BE2C (cell line): ENCODE measurements around the gene TNIP3.
A peak's percentile ranks its signal among the peaks of the same experiment; 100 is the strongest.

ENCODE experiments used
- DNase-seq: peaks from one replicate; pipeline ENCODE4 v3.0.0-alpha.2; 2020
- H3K27me3 ChIP-seq: fragments of 250-450 bp; sonication (Bioruptor Pico); 2 replicates; pipeline ENCODE4 v1.5.1; 2020; ENCODE audit warnings: mild to moderate bottlenecking
- H3K36me3 ChIP-seq: fragments of 250-450 bp; sonication (Bioruptor Pico); 2 replicates; pipeline ENCODE4 v1.5.1; 2020; ENCODE audit warnings: mild to moderate bottlenecking
- H3K4me1 ChIP-seq: fragments of 250-450 bp; sonication (Bioruptor Pico); 2 replicates; pipeline ENCODE4 v1.5.1; 2020
- H3K4me3 ChIP-seq: 2 replicates; pipeline ENCODE4 v1.5.1; 2011; ENCODE audit warnings: low read depth, low read length
- H3K9me3 ChIP-seq: fragments of 250-450 bp; sonication (Bioruptor Pico); 2 replicates; pipeline ENCODE4 v1.5.1; 2020
- CTCF ChIP-seq: IDR thresholded peaks from 2 replicates; pipeline ENCODE4 v1.5.1; 2012; ENCODE audit warnings: mild to moderate bottlenecking, low read depth, low read length

The TNIP3 gene

DNA sequence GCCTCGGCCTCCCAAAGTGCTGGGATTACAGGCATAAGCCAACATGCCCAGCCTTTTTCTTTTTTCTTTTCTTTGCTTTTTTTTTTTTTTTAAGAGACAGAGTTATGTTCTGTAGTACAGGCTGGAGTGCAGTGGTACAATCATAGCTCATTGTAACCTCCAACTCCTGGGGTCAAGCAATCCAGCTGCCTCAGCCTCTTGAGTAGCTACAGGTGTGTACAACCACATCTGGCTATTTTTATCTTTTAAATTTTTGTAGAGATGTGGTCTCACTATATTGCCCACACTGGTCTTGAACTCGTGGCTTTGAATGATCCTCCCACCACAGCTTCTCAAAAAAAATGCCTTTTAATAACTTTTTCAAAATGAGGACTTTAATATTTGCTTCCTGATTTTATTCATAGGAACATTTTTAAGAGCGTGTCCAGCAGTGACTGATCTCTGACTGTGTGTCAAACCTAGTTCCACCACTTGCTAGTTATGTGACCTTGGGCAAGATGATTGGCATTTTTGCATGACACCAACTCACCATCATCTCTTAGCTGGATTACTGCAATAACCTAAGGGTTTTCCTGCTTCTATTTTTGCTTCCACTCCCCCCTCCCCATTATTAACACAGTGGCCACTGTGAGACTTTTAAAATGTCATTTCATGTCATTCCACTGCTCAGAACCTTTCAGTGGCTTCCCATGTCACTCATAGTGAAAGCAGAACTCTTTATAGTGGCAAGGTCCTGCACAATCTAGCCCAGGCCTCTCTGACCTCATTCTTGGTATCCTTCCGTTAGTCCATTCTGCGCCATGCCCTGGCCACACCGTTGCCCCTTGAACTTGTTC is 4.5 kb upstream of the TNIP3 start:
- Histone ChIP-seq H3K27me3 (no peaks in the 10 kb centered on the region; the same call in 1 of the 2 replicates), H3K4me3 (no peak overlapping the region), H3K4me1 (no peaks in the 10 kb centered on the region), H3K9me3 (no peaks in the 10 kb centered on the region), H3K36me3 (no peaks in the 10 kb centered on the region)
- no peak for TF ChIP-seq CTCF
- DNase-seq, result no peak

- Histone ChIP-seq H3K27me3 (no peaks in the 10 kb centered on the region; the same call in 1 of the 2 replicates), H3K36me3 (no peaks in the 10 kb centered on the region), H3K9me3 (no peaks in the 10 kb centered on the region), H3K4me1 (no peaks in the 10 kb centered on the region), H3K4me3 (no peak overlapping the region)
- no peak for TF ChIP-seq CTCF
- DNase-seq, result no peak
These were observed 2.9 kb upstream of the TNIP3 start for GRCh38 chr4:121166976-121167375.

GRCh38 chr4:121165206-121165605 is 1.1 kb upstream of the TNIP3 start:
- Histone ChIP-seq H3K4me1 (no peaks in the 10 kb centered on the region), H3K4me3 (no peak overlapping the region), H3K36me3 (no peaks in the 10 kb centered on the region), H3K27me3 (peaks cover 3% of the 10 kb centered on the region; the same call in 1 of the 2 replicates), H3K9me3 (no peaks in the 10 kb centered on the region)
- TF ChIP-seq CTCF, result no peak
- DNase-seq, result no peak

DNA sequence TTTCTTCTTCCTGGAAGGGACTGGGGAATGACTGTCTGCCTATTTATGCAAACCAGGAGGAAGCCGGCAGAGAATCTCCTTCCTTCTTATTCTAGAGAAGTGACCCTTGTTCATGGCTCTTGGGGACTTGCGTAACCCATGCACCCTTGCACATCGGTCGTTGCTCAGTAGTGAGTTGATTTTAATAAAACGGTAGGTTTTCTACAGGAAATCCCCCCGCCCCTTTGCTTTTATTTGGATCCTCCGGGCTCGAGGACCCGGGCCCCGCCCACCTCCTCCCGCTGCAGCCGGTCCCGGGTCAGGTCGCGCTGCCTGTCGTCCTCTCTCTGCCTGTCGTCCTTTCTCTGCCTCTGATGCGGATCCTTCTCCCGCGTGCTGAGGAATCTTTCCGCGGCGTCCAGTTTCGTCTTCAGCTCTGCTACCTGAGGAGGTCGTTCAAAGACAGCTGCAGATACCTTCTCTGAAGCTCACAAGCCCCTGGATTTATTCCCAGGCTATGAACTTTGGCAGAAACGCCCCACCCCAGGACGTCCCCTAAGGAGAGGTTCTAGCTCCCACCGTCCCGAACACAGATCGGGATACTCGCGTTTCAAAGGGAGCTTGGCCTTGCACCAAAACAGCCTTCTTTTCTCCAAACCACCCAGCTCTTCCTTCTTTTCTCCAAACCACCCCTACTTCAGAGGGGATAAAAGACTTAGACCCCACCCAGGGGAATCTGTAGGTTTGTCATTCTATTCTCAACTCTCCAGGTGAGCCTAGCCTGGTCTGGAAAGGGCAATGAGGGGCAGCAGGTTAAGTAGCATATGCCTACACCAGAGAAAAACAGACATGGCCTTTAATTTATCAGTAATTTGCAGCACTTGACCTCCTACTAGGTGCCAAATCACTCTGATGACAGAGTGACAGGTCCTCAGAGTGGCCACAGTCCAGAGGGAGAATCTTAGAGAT is 7.0 kb downstream of the TNIP3 start:
- Histone ChIP-seq H3K4me3 (peak overlapping the region; percentile 49), H3K27me3 (peaks cover 28% of the 10 kb centered on the region), H3K36me3 (no peaks in the 10 kb centered on the region), H3K9me3 (no peaks in the 10 kb centered on the region), H3K4me1 (no peaks in the 10 kb centered on the region)
- TF ChIP-seq CTCF, result no peak
- peak; percentile 22 for DNase-seq

DNA sequence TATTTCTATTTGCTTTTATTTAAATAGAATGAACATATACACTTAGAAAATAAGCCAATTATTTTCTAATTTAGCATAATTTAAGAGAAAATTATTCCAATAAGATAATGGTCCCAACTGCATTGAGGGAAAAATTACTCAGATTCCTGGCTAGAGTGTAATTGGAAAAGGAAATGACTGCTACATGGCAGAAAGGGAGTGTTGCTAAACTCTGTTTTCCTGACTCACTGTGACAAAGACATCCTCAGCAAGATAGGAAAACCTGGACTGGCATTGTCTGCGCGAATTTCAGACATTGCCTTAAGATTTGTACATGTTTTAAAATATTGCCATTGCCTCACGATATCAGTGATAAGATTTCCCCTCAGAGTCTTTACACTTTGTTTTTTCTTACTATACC is 8.2 kb downstream of the TNIP3 start:
- peaks cover 28% of the 10 kb centered on the region for H3K27me3 ChIP-seq
- no peak for DNase-seq
- no peaks in the 10 kb centered on the region for H3K9me3 ChIP-seq
- no peaks in the 10 kb centered on the region for H3K36me3 ChIP-seq
- TF ChIP-seq CTCF, result no peak
- no peaks in the 10 kb centered on the region for H3K4me1 ChIP-seq
- H3K4me3 ChIP-seq, result no peak overlapping the region
